GM21515 (cell line): ENCODE results near the gene HIF3A.
"Not testable (repeated sequence)": the region's sequence is repeated elsewhere in the genome, so short reads cannot be mapped to it uniquely, and the experiment has no call there.

Experiments used
- ATAC-seq: cut with Tn5 transposase; IDR thresholded peaks from one replicate; pipeline ENCODE4 v1.9.1; 2021; ENCODE audit not compliant: unreplicated experiment

The HIF3A gene

GRCh38 chr19:46356149-46357055 lies 59.6 kb downstream of the HIF3A start:
- ATAC-seq, result no peak

GRCh38 chr19:46357846-46358583 lies 61.2 kb downstream of the HIF3A start:
- ATAC-seq, result no peak

GRCh38 chr19:46361915-46362314 lies 65.1 kb downstream of the HIF3A start:
- no peak for ATAC-seq

- no peak for ATAC-seq
These were observed 67.5 kb downstream of the HIF3A start for GRCh38 chr19:46364359-46364758.

GRCh38 chr19:46365561-46365960 lies 68.7 kb downstream of the HIF3A start:
- ATAC-seq, result no peak

GRCh38 chr19:46366620-46367292 lies 69.9 kb downstream of the HIF3A start:
- no peak for ATAC-seq

- no peak for ATAC-seq
These were observed 70.6 kb downstream of the HIF3A start for GRCh38 chr19:46367426-46367825.

- no peak for ATAC-seq
These were observed 71.3 kb downstream of the HIF3A start for GRCh38 chr19:46368116-46368515.

- no peak for ATAC-seq
These were observed 73.0 kb downstream of the HIF3A start for GRCh38 chr19:46369817-46370216.

- ATAC-seq, result no peak
These were observed 74.6 kb downstream of the HIF3A start for GRCh38 chr19:46371371-46371901.

- no peak for ATAC-seq
These were observed 76.2 kb downstream of the HIF3A start for GRCh38 chr19:46372901-46373490.

GRCh38 chr19:46373491-46374359 lies 76.9 kb downstream of the HIF3A start:
- no peak for ATAC-seq

GRCh38 chr19:46374536-46375475 lies 78.0 kb downstream of the HIF3A start:
- no peak for ATAC-seq

GRCh38 chr19:46375476-46376067 lies 78.7 kb downstream of the HIF3A start:
- ATAC-seq, result not testable (repeated sequence)

- ATAC-seq, result no peak
These were observed 79.7 kb downstream of the HIF3A start for GRCh38 chr19:46376241-46377153.

- ATAC-seq, result no peak
These were observed 81.4 kb downstream of the HIF3A start for GRCh38 chr19:46378268-46378667.

GRCh38 chr19:46380690-46381089 lies 83.8 kb downstream of the HIF3A start:
- ATAC-seq, result no peak
